ENCODE results near the gene PZP.

The PZP gene

GRCh38 chr12:9135903-9136310 lies 72.3 kb downstream of the PZP start:
- TF ChIP-seq, protein P1, sequence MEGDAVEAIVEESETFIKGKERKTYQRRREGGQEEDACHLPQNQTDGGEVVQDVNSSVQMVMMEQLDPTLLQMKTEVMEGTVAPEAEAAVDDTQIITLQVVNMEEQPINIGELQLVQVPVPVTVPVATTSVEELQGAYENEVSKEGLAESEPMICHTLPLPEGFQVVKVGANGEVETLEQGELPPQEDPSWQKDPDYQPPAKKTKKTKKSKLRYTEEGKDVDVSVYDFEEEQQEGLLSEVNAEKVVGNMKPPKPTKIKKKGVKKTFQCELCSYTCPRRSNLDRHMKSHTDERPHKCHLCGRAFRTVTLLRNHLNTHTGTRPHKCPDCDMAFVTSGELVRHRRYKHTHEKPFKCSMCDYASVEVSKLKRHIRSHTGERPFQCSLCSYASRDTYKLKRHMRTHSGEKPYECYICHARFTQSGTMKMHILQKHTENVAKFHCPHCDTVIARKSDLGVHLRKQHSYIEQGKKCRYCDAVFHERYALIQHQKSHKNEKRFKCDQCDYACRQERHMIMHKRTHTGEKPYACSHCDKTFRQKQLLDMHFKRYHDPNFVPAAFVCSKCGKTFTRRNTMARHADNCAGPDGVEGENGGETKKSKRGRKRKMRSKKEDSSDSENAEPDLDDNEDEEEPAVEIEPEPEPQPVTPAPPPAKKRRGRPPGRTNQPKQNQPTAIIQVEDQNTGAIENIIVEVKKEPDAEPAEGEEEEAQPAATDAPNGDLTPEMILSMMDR (IDR thresholded peaks at IDR 0.05; ENCODE audit: poor library complexity, severe bottlenecking) = no peak
- DNase-seq (ENCODE audit: low spot score) (no peak), ATAC-seq (ENCODE audit: low read depth) (no peak)
- H3K4me3 ChIP-seq (ENCODE audit: severe bottlenecking) = no peak overlapping the region
- H3K27me3 ChIP-seq (ENCODE audit: insufficient read depth, poor library complexity, severe bottlenecking) = no peaks in the 10 kb centered on the region
- no peaks in the 10 kb centered on the region for H3K4me1 ChIP-seq (ENCODE audit: insufficient read depth, poor library complexity, severe bottlenecking)
- H3K36me3 ChIP-seq (ENCODE audit: low read depth) = no peaks in the 10 kb centered on the region
- no peaks in the 10 kb centered on the region for H3K9me3 ChIP-seq (ENCODE audit: severe bottlenecking)
- H3K27ac ChIP-seq (ENCODE audit: poor library complexity, severe bottlenecking) = no peak overlapping the region

- Histone ChIP-seq H3K27ac (ENCODE audit: poor library complexity, severe bottlenecking) (no peak overlapping the region), H3K9me3 (ENCODE audit: severe bottlenecking) (no peaks in the 10 kb centered on the region), H3K27me3 (ENCODE audit: insufficient read depth, poor library complexity, severe bottlenecking) (no peaks in the 10 kb centered on the region), H3K4me1 (ENCODE audit: insufficient read depth, poor library complexity, severe bottlenecking) (no peaks in the 10 kb centered on the region), H3K36me3 (ENCODE audit: low read depth) (no peaks in the 10 kb centered on the region), H3K4me3 (ENCODE audit: severe bottlenecking) (no peak overlapping the region)
- TF ChIP-seq, protein P1 (IDR thresholded peaks at IDR 0.05; ENCODE audit: poor library complexity, severe bottlenecking) = no peak
- DNase-seq (ENCODE audit: low spot score) = no peak
- no peak for ATAC-seq (ENCODE audit: low read depth)
Measured at GRCh38 chr12:9134981-9135628, 73.1 kb downstream of the PZP start.

GRCh38 chr12:9133216-9133916 lies 74.8 kb downstream of the PZP start:
- Histone ChIP-seq H3K9me3 (ENCODE audit: severe bottlenecking) (no peaks in the 10 kb centered on the region), H3K4me3 (ENCODE audit: severe bottlenecking) (no peak overlapping the region), H3K4me1 (ENCODE audit: insufficient read depth, poor library complexity, severe bottlenecking) (no peaks in the 10 kb centered on the region), H3K36me3 (ENCODE audit: low read depth) (no peaks in the 10 kb centered on the region), H3K27me3 (ENCODE audit: insufficient read depth, poor library complexity, severe bottlenecking) (no peaks in the 10 kb centered on the region), H3K27ac (ENCODE audit: poor library complexity, severe bottlenecking) (no peak overlapping the region)
- TF ChIP-seq, protein P1 (IDR thresholded peaks at IDR 0.05; ENCODE audit: poor library complexity, severe bottlenecking) = no peak
- ATAC-seq (ENCODE audit: low read depth) (no peak), DNase-seq (ENCODE audit: low spot score) (no peak)

DNA sequence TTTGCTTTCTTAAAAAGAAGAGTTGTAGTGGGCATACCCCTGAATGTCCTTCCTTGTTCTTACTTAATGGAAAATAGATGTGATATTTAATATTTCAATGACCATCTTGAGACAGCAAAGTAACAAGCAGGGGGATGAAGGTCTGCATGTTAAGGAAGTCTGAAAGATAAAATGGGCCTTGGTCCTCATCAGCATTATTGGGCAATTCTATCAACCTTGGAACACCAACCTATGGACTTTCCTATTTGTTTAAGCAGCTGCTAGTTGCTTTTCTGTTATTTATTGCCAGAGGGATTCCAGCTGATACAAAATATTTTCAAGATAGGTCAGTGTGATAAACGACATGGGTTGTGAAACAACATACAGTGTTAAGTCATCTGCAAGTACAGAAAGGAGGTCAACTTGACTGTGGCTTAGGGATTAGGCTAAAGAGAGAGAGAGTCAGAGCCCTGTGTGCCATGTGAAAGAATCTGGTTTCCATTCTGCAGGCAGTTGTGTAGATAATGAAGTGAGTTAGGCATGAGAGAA lies 76.1 kb downstream of the PZP start:
- H3K9me3 ChIP-seq (ENCODE audit: severe bottlenecking) = no peaks in the 10 kb centered on the region
- H3K4me1 ChIP-seq (ENCODE audit: insufficient read depth, poor library complexity, severe bottlenecking) = no peaks in the 10 kb centered on the region
- no peaks in the 10 kb centered on the region for H3K27me3 ChIP-seq (ENCODE audit: insufficient read depth, poor library complexity, severe bottlenecking)
- no peak overlapping the region for H3K27ac ChIP-seq (ENCODE audit: poor library complexity, severe bottlenecking)
- no peaks in the 10 kb centered on the region for H3K36me3 ChIP-seq (ENCODE audit: low read depth)
- H3K4me3 ChIP-seq (ENCODE audit: severe bottlenecking) = no peak overlapping the region
- no peak for ATAC-seq (ENCODE audit: low read depth)
- no peak for DNase-seq (ENCODE audit: low spot score)
- TF ChIP-seq, protein P1 (IDR thresholded peaks at IDR 0.05; ENCODE audit: poor library complexity, severe bottlenecking) = no peak

- ATAC-seq (ENCODE audit: low read depth) = no peak
- no peak overlapping the region for H3K4me3 ChIP-seq (ENCODE audit: severe bottlenecking)
- no peak for DNase-seq (ENCODE audit: low spot score)
- TF ChIP-seq, protein P1 (IDR thresholded peaks at IDR 0.05; ENCODE audit: poor library complexity, severe bottlenecking) = no peak
- no peaks in the 10 kb centered on the region for H3K36me3 ChIP-seq (ENCODE audit: low read depth)
- no peak overlapping the region for H3K27ac ChIP-seq (ENCODE audit: poor library complexity, severe bottlenecking)
- H3K9me3 ChIP-seq (ENCODE audit: severe bottlenecking) = no peaks in the 10 kb centered on the region
- no peaks in the 10 kb centered on the region for H3K27me3 ChIP-seq (ENCODE audit: insufficient read depth, poor library complexity, severe bottlenecking)
- no peaks in the 10 kb centered on the region for H3K4me1 ChIP-seq (ENCODE audit: insufficient read depth, poor library complexity, severe bottlenecking)
Measured at GRCh38 chr12:9130244-9130643, 78.0 kb downstream of the PZP start.
